Tibial nerve (tissue), 4 donors: ENCODE measurements around the gene PSTK. TPM values are rescaled to one million over a fixed set of nuclear protein-coding genes. Genes with fewer than 3 reads are reported as not detected.

ENCODE experiments used
- DNase-seq, 2 donors: peaks; one replicate each; pipeline ENCODE4 v3.0.0-alpha.2; 2019; ENCODE audit warnings: low spot score in 2 of 2
- H3K27ac ChIP-seq, 4 donors: fragments of 200-600 bp; sonication (generic) in 3 of 4; one replicate each; pipeline ENCODE4 v1.5.1; 2017 to 2019; ENCODE audit warnings: mild to moderate bottlenecking in 1 of 4
- H3K27me3 ChIP-seq, 2 donors: fragments of 200-600 bp; sonication (generic) in 1 of 2; one replicate each; pipeline versions ENCODE4 v1.5.1 to v1.6.0; 2017 to 2019
- H3K36me3 ChIP-seq, 3 donors: fragments of 200-600 bp; sonication (generic); one replicate each; pipeline ENCODE4 v1.5.1; 2018 to 2019
- H3K4me1 ChIP-seq, 4 donors: fragments of 200-600 bp; sonication (generic) in 3 of 4; one replicate each; pipeline ENCODE4 v1.5.1; 2017 to 2019
- H3K4me3 ChIP-seq, 4 donors: fragments of 200-600 bp; sonication (generic) in 3 of 4; one replicate each; pipeline ENCODE4 v1.5.1; 2017 to 2019; ENCODE audit warnings: mild to moderate bottlenecking in 1 of 4, moderate library complexity in 1 of 4
- H3K9me3 ChIP-seq, 4 donors: fragments of 200-600 bp; sonication (generic) in 3 of 4; one replicate each; pipeline ENCODE4 v1.5.1; 2017 to 2019
- CTCF ChIP-seq, 5 experiments: fragments of 200-600 bp in 3 of 5; fragments of 450-650 bp in 2 of 5; sonication (generic) in 3 of 5; IDR thresholded peaks; one replicate each; pipeline ENCODE4 v1.5.1; 2016 to 2019; ENCODE audit warnings: antibody characterized with exemption in 5 of 5, mild to moderate bottlenecking in 3 of 5, moderate library complexity in 2 of 5
- EP300 ChIP-seq, 2 donors: sonication (generic); formaldehyde crosslinking; IDR thresholded peaks; one replicate each; pipeline ENCODE4 v1.6.1; 2017; ENCODE audit warnings: antibody characterized with exemption in 2 of 2, mild to moderate bottlenecking in 1 of 2
- POLR2A ChIP-seq, 2 donors: fragments of 450-650 bp; IDR thresholded peaks; one replicate each; pipeline ENCODE4 v1.6.1; 2017; ENCODE audit warnings: antibody characterized with exemption in 2 of 2, mild to moderate bottlenecking in 2 of 2, moderate library complexity in 2 of 2
- WGBS, 2 donors: methylation state at CpG; one replicate each; pipeline ENCODE4 v1.1.5; 2018; 5-methylcytosine and 5-hydroxymethylcytosine counted together
- total RNA-seq, 4 donors: library from RNA; depleted of rRNA; stranded (reverse); fragments of >200 nt; gene quantifications; one replicate each; pipeline ENCODE4 v1.1.0, GENCODE V29; 2016

The PSTK gene
- total RNA-seq, 4 donors from 2014 or later = 1.2 to 11.6 (median 3.9) TPM

DNA sequence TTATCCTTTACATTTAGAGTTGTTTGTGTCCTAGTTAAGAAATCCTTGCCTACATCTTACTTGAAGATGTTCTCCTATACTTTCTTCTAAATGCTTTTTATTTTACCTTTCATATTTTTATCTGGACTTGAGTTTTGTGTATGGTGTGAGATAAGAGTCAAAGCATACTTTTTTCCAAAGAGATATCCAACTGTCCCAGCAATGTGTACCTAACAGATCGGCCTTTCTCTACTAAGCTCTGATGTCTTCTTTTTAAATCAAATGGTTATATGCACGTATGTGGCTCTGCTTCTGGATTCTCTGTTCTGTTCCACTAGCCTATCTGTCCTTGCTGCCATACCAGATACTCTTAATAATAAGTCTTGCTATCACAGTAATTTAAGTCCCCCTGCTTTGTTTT, 21.2 kb downstream of the PSTK start:
- no peak for DNase-seq
- Histone ChIP-seq H3K36me3 (peaks cover 0 to 20% (median 0%) of the 10 kb centered on the region in 3 donors), H3K27me3 (no peaks in the 10 kb centered on the region), H3K9me3 (no peaks in the 10 kb centered on the region), H3K4me1 (peaks cover 0 to 69% (median 7%) of the 10 kb centered on the region in 4 donors), H3K27ac (no peak overlapping the region), H3K4me3 (no peak overlapping the region)
- no peak for TF ChIP-seq POLR2A (IDR thresholded peaks at IDR 0.05)
- no peak for TF ChIP-seq CTCF (IDR thresholded peaks at IDR 0.05)
- TF ChIP-seq EP300 (IDR thresholded peaks at IDR 0.05) = no peak
- 91% methylated on average over 2 of the region's 2 CpGs for WGBS, 2 donors

DNA sequence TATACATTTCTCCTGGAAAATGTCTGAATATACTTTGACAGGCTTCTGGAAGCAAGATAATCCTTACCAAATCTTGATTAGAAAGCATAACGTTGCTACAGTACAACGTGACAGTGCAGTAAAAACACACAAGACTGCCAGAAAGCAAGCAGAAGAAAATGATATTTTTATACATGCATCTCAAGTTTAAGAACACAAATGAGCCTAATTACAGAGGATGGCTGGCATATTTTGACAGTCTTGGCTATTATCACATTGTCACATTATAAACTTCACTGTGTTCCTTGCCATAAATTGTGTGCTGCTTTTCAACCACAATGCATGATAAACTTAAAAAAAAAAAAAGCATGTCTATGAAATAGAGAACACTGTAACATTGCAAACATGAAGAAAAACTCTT, 24.1 kb downstream of the PSTK start:
- DNase-seq = no peak
- Histone ChIP-seq H3K27me3 (no peaks in the 10 kb centered on the region), H3K36me3 (no peaks in the 10 kb centered on the region), H3K4me3 (no peak overlapping the region), H3K9me3 (no peaks in the 10 kb centered on the region), H3K27ac (no peak overlapping the region), H3K4me1 (peaks cover 0 to 70% (median 14%) of the 10 kb centered on the region in 4 donors)
- 55 to 64% methylated on average over 2 of the region's 2 CpGs for WGBS, 2 donors
- TF ChIP-seq EP300 (IDR thresholded peaks at IDR 0.05) (no peak), CTCF (IDR thresholded peaks at IDR 0.05) (no peak), POLR2A (IDR thresholded peaks at IDR 0.05) (no peak)

DNA sequence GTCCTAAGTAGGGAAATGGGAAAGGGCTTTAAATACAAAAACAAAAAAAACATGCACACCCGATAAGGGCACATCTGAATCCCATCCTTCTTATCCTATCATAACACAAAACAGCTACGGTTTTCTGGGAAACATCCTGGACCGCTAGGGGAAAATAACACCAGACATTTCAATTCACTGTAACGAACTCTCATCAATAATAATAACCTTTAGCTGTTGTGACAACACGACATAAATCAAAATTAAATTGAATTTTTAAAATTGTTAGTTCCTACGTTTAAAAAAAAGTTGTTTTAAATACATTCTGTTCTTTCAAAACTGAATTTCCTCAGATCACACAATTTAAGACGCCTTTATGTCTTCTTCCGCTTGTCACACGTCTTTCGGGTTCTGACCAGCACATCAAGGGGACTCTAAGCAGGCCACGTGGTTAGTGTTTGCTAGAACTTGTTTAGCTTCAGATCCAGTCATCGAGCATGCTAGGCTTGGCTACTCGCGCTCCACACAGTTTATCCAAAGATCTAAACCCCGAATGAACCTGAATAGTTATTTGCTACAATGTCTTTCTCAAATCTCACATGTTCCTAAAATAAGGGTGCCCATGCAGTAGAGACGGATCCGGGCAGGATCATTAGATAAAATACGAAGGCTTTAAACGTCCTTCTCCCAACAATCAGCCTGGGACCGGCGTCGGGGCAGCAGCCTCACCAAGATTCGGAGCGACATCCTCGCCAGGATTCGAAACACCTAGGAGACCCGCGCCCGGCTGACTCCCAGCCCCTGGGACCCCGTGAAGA, 27.6 kb downstream of the PSTK start:
- Histone ChIP-seq H3K9me3 (no peaks in the 10 kb centered on the region), H3K36me3 (no peaks in the 10 kb centered on the region), H3K27ac (peak overlapping the region; percentile 82 to 97 (median 92)), H3K4me3 (peak overlapping the region; percentile 79 to 99 (median 88)), H3K4me1 (peaks cover 0 to 64% (median 11%) of the 10 kb centered on the region in 4 donors), H3K27me3 (no peaks in the 10 kb centered on the region)
- TF ChIP-seq EP300 (IDR thresholded peaks at IDR 0.05) = peak in 1 of 2 donors; percentile 44
- no peak for TF ChIP-seq CTCF (IDR thresholded peaks at IDR 0.05)
- 1 to 3% methylated on average over 29 to 30 of the region's 30 CpGs for WGBS, 2 donors
- peak in 1 of 2 donors; percentile 41 for DNase-seq

DNA sequence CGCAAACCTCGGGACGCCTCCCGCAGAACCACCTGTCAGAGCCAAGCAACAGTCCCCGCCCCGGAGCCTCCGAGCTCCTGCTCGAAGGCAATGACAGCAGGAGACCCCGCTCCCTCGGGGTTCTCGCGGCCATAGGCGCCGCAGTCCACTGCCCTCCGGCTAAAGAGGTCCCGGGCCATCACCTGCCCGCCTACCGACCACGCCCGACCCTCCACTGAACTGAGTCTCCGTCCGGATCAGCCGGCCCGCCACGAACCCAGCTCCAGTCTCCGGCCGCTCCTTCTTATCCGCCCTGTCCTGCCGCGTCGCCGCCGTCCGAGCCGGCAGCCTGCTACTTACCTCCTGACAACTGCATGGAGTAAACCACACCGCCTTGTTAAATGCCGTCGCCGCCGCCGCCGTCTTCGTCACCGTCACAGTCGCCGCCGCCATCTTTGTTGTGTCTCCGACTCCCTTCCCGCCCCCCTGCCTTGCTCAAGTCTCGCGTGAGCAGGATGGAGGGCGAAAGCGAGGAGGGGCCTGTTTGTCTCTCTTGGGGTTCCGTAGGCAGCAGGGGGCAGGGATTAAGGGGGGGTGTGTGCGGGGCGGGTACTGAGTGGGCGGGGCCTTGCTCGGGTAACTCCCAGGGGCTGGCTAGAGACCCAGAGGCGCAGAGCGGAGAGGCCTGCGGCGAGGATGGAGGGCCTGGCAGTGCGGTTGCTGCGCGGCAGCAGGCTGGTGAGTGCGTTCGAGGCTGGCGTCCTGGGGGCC, 28.3 kb downstream of the PSTK start, which contains the start of the genes ACADSB and IKZF5:
Gene ACADSB, plus strand, starts transcription at position 652 of the 750 bp plus-strand sequence. Its CDS starts 24 bp downstream, at position 676.
Gene IKZF5, minus strand, starts transcription at position 441 of the 750 bp plus-strand sequence. CDS start 10,170 bp downstream, outside the sequence.
- Histone ChIP-seq H3K4me1 (peaks cover 0 to 64% (median 11%) of the 10 kb centered on the region in 4 donors), H3K27ac (peak within 1 kb of the TSS; percentile 82 to 97 (median 92)), H3K27me3 (no peaks in the 10 kb centered on the region), H3K9me3 (no peaks in the 10 kb centered on the region), H3K4me3 (peak within 1 kb of the TSS; percentile 79 to 99 (median 88)), H3K36me3 (no peaks in the 10 kb centered on the region)
- TF ChIP-seq EP300 (IDR thresholded peaks at IDR 0.05) (peak; percentile 59 to 99), POLR2A (IDR thresholded peaks at IDR 0.05) (peak; percentile 40 to 93), CTCF (IDR thresholded peaks at IDR 0.05) (peak in 2 of 5 experiments; percentile 8 to 49)
- 0% methylated on average over 22 to 68 of the region's 68 CpGs for WGBS, 2 donors
- DNase-seq = peak; percentile 94 to 97
